Hepatocyte (in vitro differentiated cells): ENCODE data around the gene WNK2. TPM values are rescaled to one million over a fixed set of nuclear protein-coding genes. Genes with fewer than 3 reads are reported as not detected.

Source experiments
- DNase-seq: peaks from one replicate; pipeline ENCODE4 v3.0.0-alpha.2; 2016; ENCODE audit warnings: low spot score
- H2AFZ ChIP-seq: fragments of 200-600 bp; sonication (generic); 2 replicates; pipeline ENCODE4 v1.6.0; 2016; ENCODE audit warnings: antibody characterized with exemption, mild to moderate bottlenecking
- H3K27ac ChIP-seq: fragments of 200-600 bp; sonication (generic); 2 replicates; pipeline ENCODE4 v1.5.1; 2016; ENCODE audit warnings: mild to moderate bottlenecking
- H3K27me3 ChIP-seq: fragments of 200-600 bp; sonication (generic); 2 replicates; pipeline ENCODE4 v1.6.1; 2016
- H3K36me3 ChIP-seq: fragments of 200-600 bp; sonication (generic); replicated peaks from 2 replicates; pipeline ENCODE4 v1.5.1; 2016; ENCODE audit warnings: low read depth; ENCODE audit not compliant: insufficient read depth
- H3K4me1 ChIP-seq: fragments of 200-600 bp; sonication (generic); 2 replicates; pipeline ENCODE4 v1.5.1; 2016; ENCODE audit warnings: mild to moderate bottlenecking, moderate library complexity; ENCODE audit not compliant: insufficient read depth
- H3K4me2 ChIP-seq: fragments of 200-600 bp; sonication (generic); 2 replicates; pipeline ENCODE4 v1.6.0; 2016
- H3K4me3 ChIP-seq: fragments of 200-600 bp; sonication (generic); 2 replicates; pipeline ENCODE4 v1.5.1; 2016; ENCODE audit warnings: mild to moderate bottlenecking
- H3K79me2 ChIP-seq: fragments of 200-600 bp; sonication (generic); 2 replicates; pipeline ENCODE4 v1.6.0; 2017; ENCODE audit warnings: mild to moderate bottlenecking
- H3K9me2 ChIP-seq: fragments of 200-600 bp; sonication (generic); replicated peaks from 2 replicates; pipeline ENCODE4 v1.6.0; 2017; ENCODE audit warnings: mild to moderate bottlenecking; ENCODE audit not compliant: insufficient read depth
- H3K9me3 ChIP-seq: fragments of 200-600 bp; sonication (generic); 2 replicates; pipeline ENCODE4 v1.5.1; 2016; ENCODE audit warnings: low read depth, mild to moderate bottlenecking
- H4K20me1 ChIP-seq: fragments of 200-600 bp; sonication (generic); 2 replicates; pipeline ENCODE4 v1.6.0; 2016; ENCODE audit warnings: mild to moderate bottlenecking; ENCODE audit not compliant: insufficient read depth, poor library complexity, severe bottlenecking
- CTCF ChIP-seq: fragments of 200-600 bp; sonication (generic); IDR thresholded peaks from 2 replicates; pipeline ENCODE4 v1.5.1; 2016; ENCODE audit warnings: antibody characterized with exemption, mild to moderate bottlenecking; ENCODE audit not compliant: poor library complexity
- EZH2 ChIP-seq: fragments of 200-600 bp; sonication (generic); IDR thresholded peaks from 2 replicates; pipeline ENCODE4 v1.6.1; 2016; ENCODE audit warnings: antibody characterized with exemption, mild to moderate bottlenecking, borderline replicate concordance
- EZH2phosphoT487 ChIP-seq: fragments of 200-600 bp; sonication (generic); IDR thresholded peaks from one replicate; pipeline ENCODE4 v1.6.1; 2018; ENCODE audit warnings: antibody characterized with exemption, mild to moderate bottlenecking, low read depth, moderate library complexity; ENCODE audit not compliant: unreplicated experiment, severe bottlenecking
- WGBS: methylation state at CpG from one replicate; pipeline ENCODE4 v1.1.6; 2016; ENCODE audit warnings: low lambda C conversion rate; ENCODE audit errors: missing lambda C conversion rate; 5-methylcytosine and 5-hydroxymethylcytosine counted together
- polyA plus RNA-seq: library from polyadenylated mRNA; unstranded; fragments of >200 nt; fragmentation: Nextera tagmentation; extraction: Ambion mirVana; gene quantifications from 2 replicates; pipeline ENCODE4 v1.2.1, GENCODE V29; 2016
- total RNA-seq: library from RNA; depleted of rRNA; stranded (reverse); fragments of >200 nt; gene quantifications from 2 replicates; pipeline ENCODE4 v1.2.3, GENCODE V29; 2014

Gene WNK2
- total and polyA plus RNA-seq, 2 experiments from 2014 or later, result 8.9 to 13.5 TPM

GRCh38 chr9:93177676-93178075 is 6.3 kb upstream of the WNK2 start:
- H3K79me2 ChIP-seq, result no peaks in the 10 kb centered on the region

GRCh38 chr9:93178851-93179786 is 4.8 kb upstream of the WNK2 start:
- no peak for DNase-seq
- Histone ChIP-seq H3K27ac (no peak overlapping the region), H4K20me1 (no peaks in the 10 kb centered on the region), H3K79me2 (no peaks in the 10 kb centered on the region), H3K4me3 (no peak overlapping the region), H3K4me2 (no peak overlapping the region), H3K4me1 (peaks cover 5% of the 10 kb centered on the region), H3K9me3 (no peaks in the 10 kb centered on the region), H2AFZ (no peak overlapping the region), H3K9me2 (no peaks in the 10 kb centered on the region), H3K27me3 (peaks cover 21% of the 10 kb centered on the region), H3K36me3 (no peaks in the 10 kb centered on the region)
- 82% methylated on average over 22 of the region's 22 CpGs for WGBS
- TF ChIP-seq EZH2 (no peak), EZH2phosphoT487 (no peak), CTCF (no peak)

More at GRCh38 chr9:93177676-93178075, 6.3 kb upstream of the WNK2 start:
- Histone ChIP-seq H3K27ac (no peak overlapping the region), H3K36me3 (no peaks in the 10 kb centered on the region), H3K27me3 (peaks cover 11% of the 10 kb centered on the region), H2AFZ (no peak overlapping the region), H3K4me2 (no peak overlapping the region), H4K20me1 (no peaks in the 10 kb centered on the region), H3K9me3 (no peaks in the 10 kb centered on the region), H3K4me3 (no peak overlapping the region), H3K4me1 (no peaks in the 10 kb centered on the region), H3K9me2 (no peaks in the 10 kb centered on the region)
- TF ChIP-seq EZH2phosphoT487 (no peak), EZH2 (no peak), CTCF (no peak)
- WGBS, result 72% methylated on average over 6 of the region's 6 CpGs
- no peak for DNase-seq

- H2AFZ ChIP-seq, result no peak overlapping the region
- no peak overlapping the region for H3K27ac ChIP-seq
- 81% methylated on average over 1 of the region's 1 CpG for WGBS
- H3K4me1 ChIP-seq, result peaks cover 5% of the 10 kb centered on the region
- no peaks in the 10 kb centered on the region for H3K9me2 ChIP-seq
- TF ChIP-seq CTCF (no peak), EZH2phosphoT487 (no peak), EZH2 (no peak)
- DNase-seq, result no peak
- peaks cover 26% of the 10 kb centered on the region for H3K27me3 ChIP-seq
- no peaks in the 10 kb centered on the region for H4K20me1 ChIP-seq
- H3K9me3 ChIP-seq, result no peaks in the 10 kb centered on the region
- H3K36me3 ChIP-seq, result no peaks in the 10 kb centered on the region
- no peaks in the 10 kb centered on the region for H3K79me2 ChIP-seq
- H3K4me2 ChIP-seq, result no peak overlapping the region
- H3K4me3 ChIP-seq, result no peak overlapping the region
These were observed 3.0 kb upstream of the WNK2 start for GRCh38 chr9:93180938-93181337.
